ENCODE results near the gene SORBS1. TPM values are rescaled to one million over a fixed set of nuclear protein-coding genes. Genes with fewer than 3 reads are reported as not detected.
A peak's percentile ranks its signal among the peaks of the same experiment; 100 is the strongest.

The SORBS1 gene
- total and polyA plus RNA-seq, 4 experiments from 2014 or later = 0.67 to 0.93 (median 0.75) TPM; not detected in 1

- CTCF ChIA-PET (ENCODE audit: partially characterized antibody) = no interaction called here
- intact Hi-C loops (cut with micrococcal nuclease) = loop anchor here (5.0 to 10.0 kb wide), 2 partner anchors 97 to 1025 kb away; partner anchors contain the start of genes ALDH18A1 and TM9SF3
- peaks cover 0 to 4% of the 10 kb centered on the region in 2 donors for H3K27me3 Mint-ChIP-seq
Measured at GRCh38 chr10:95559896-95560277, 1.3 kb downstream of the SORBS1 start.

GRCh38 chr10:95559471-95559870 lies 1.7 kb downstream of the SORBS1 start:
- Histone ChIP-seq H3K9me3 (ENCODE audit: control insufficient read depth in 1 of 2, low read length in 2 of 2) (no peaks in the 10 kb centered on the region), H3K36me3 (ENCODE audit: insufficient read depth, low read length) (no peaks in the 10 kb centered on the region), H3K4me3 (ENCODE audit: low read length in 2 of 2) (no peak overlapping the region), H3K27me3 (ENCODE audit: insufficient read depth, low read length) (no peaks in the 10 kb centered on the region), H3K4me1 (ENCODE audit: insufficient read depth, low read length) (peaks cover 10% of the 10 kb centered on the region), H3K27ac (ENCODE audit: low read depth, low read length) (no peak overlapping the region)
- Mint-ChIP-seq H3K36me3 (peaks cover 0 to 8% of the 10 kb centered on the region in 2 donors), H3K4me1 (peaks cover 8 to 23% (median 11%) of the 10 kb centered on the region in 4 donors), H3K4me3 (peak overlapping the region; percentile 38 to 84 (median 66)), H3K27ac (peak overlapping the region in 1 of 7 donors; percentile 14), H3K27me3 (peaks cover 0 to 4% of the 10 kb centered on the region in 2 donors), H3K9me3 (peaks cover 0 to 5% (median 0%) of the 10 kb centered on the region in 8 donors)
- ChIA-PET CTCF (ENCODE audit: partially characterized antibody) (no interaction called here), POLR2A (ENCODE audit: partially characterized antibody) (no interaction called here)
- no peak for DNase-seq
- intact Hi-C loops (cut with micrococcal nuclease) = no loop called here

More at GRCh38 chr10:95559896-95560277, 1.3 kb downstream of the SORBS1 start:
- Histone ChIP-seq H3K36me3 (ENCODE audit: insufficient read depth, low read length) (no peaks in the 10 kb centered on the region), H3K4me1 (ENCODE audit: insufficient read depth, low read length) (peaks cover 10% of the 10 kb centered on the region), H3K4me3 (ENCODE audit: low read length in 2 of 2) (peak overlapping the region in 1 of 2 donors; percentile 92), H3K9me3 (ENCODE audit: control insufficient read depth in 1 of 2, low read length in 2 of 2) (no peaks in the 10 kb centered on the region), H3K27ac (ENCODE audit: low read depth, low read length) (no peak overlapping the region), H3K27me3 (ENCODE audit: insufficient read depth, low read length) (no peaks in the 10 kb centered on the region)
- Mint-ChIP-seq H3K27ac (peak overlapping the region in 4 of 7 donors; percentile 8 to 96 (median 62)), H3K4me3 (peak overlapping the region; percentile 96 to 100 (median 100)), H3K9me3 (peaks cover 0 to 5% (median 0%) of the 10 kb centered on the region in 8 donors), H3K36me3 (peaks cover 0 to 8% of the 10 kb centered on the region in 2 donors), H3K4me1 (peaks cover 8 to 23% (median 11%) of the 10 kb centered on the region in 4 donors)
- no peak for DNase-seq
- POLR2A ChIA-PET (ENCODE audit: partially characterized antibody) = no interaction called here

- H3K36me3 Mint-ChIP-seq = peaks cover 0 to 8% of the 10 kb centered on the region in 2 donors
- no peaks in the 10 kb centered on the region for H3K27me3 ChIP-seq (ENCODE audit: insufficient read depth, low read length)
- H3K4me3 ChIP-seq (ENCODE audit: low read length in 2 of 2) = no peak overlapping the region
- ChIA-PET POLR2A (ENCODE audit: partially characterized antibody) (interaction anchor here (0.6 kb wide), 1 partner anchor 135 kb away, joined by 3 read pairs; the partner anchor contains the start of gene TCTN3), CTCF (ENCODE audit: partially characterized antibody) (no interaction called here)
- H3K27ac Mint-ChIP-seq = peak overlapping the region in 2 of 7 donors; percentile 14 to 46
- peaks cover 0 to 4% of the 10 kb centered on the region in 2 donors for H3K27me3 Mint-ChIP-seq
- no peaks in the 10 kb centered on the region for H3K9me3 ChIP-seq (ENCODE audit: control insufficient read depth in 1 of 2, low read length in 2 of 2)
- no peaks in the 10 kb centered on the region for H3K36me3 ChIP-seq (ENCODE audit: insufficient read depth, low read length)
- peaks cover 0 to 5% (median 0%) of the 10 kb centered on the region in 8 donors for H3K9me3 Mint-ChIP-seq
- no peak overlapping the region for H3K27ac ChIP-seq (ENCODE audit: low read depth, low read length)
- intact Hi-C loops (cut with micrococcal nuclease) = no loop called here
- H3K4me3 Mint-ChIP-seq = peak overlapping the region in 5 of 8 donors; percentile 19 to 84 (median 39)
- H3K4me1 ChIP-seq (ENCODE audit: insufficient read depth, low read length) = peaks cover 10% of the 10 kb centered on the region
- no peak for DNase-seq
- H3K4me1 Mint-ChIP-seq = peaks cover 8 to 23% (median 11%) of the 10 kb centered on the region in 4 donors
Measured at GRCh38 chr10:95558593-95559320, 2.4 kb downstream of the SORBS1 start.

GRCh38 chr10:95556994-95557767 lies 4.0 kb downstream of the SORBS1 start:
- Histone ChIP-seq H3K27me3 (ENCODE audit: insufficient read depth, low read length) (no peaks in the 10 kb centered on the region), H3K9me3 (ENCODE audit: control insufficient read depth in 1 of 2, low read length in 2 of 2) (no peaks in the 10 kb centered on the region), H3K4me3 (ENCODE audit: low read length in 2 of 2) (no peak overlapping the region), H3K27ac (ENCODE audit: low read depth, low read length) (no peak overlapping the region), H3K36me3 (ENCODE audit: insufficient read depth, low read length) (no peaks in the 10 kb centered on the region), H3K4me1 (ENCODE audit: insufficient read depth, low read length) (peaks cover 10% of the 10 kb centered on the region)
- Mint-ChIP-seq H3K36me3 (peaks cover 0 to 8% of the 10 kb centered on the region in 2 donors), H3K27me3 (peaks cover 0 to 4% of the 10 kb centered on the region in 2 donors), H3K4me1 (peaks cover 8 to 23% (median 11%) of the 10 kb centered on the region in 4 donors), H3K4me3 (peak overlapping the region in 2 of 8 donors; percentile 45 to 67), H3K27ac (no peak overlapping the region), H3K9me3 (peaks cover 0 to 7% (median 2%) of the 10 kb centered on the region in 8 donors)
- ChIA-PET POLR2A (ENCODE audit: partially characterized antibody) (no interaction called here), CTCF (ENCODE audit: partially characterized antibody) (no interaction called here)
- no peak for DNase-seq
- intact Hi-C loops (cut with micrococcal nuclease) = no loop called here

GRCh38 chr10:95553674-95554073 lies 7.5 kb downstream of the SORBS1 start:
- H3K27me3 ChIP-seq (ENCODE audit: insufficient read depth, low read length) = no peaks in the 10 kb centered on the region
- H3K9me3 ChIP-seq (ENCODE audit: control insufficient read depth in 1 of 2, low read length in 2 of 2) = no peaks in the 10 kb centered on the region
- H3K27ac Mint-ChIP-seq = no peak overlapping the region
- no peak overlapping the region for H3K4me3 ChIP-seq (ENCODE audit: low read length in 2 of 2)
- ChIA-PET POLR2A (ENCODE audit: partially characterized antibody) (no interaction called here), CTCF (ENCODE audit: partially characterized antibody) (no interaction called here)
- no peak overlapping the region for H3K4me3 Mint-ChIP-seq
- no peaks in the 10 kb centered on the region for H3K36me3 Mint-ChIP-seq
- DNase-seq = no peak
- H3K4me1 Mint-ChIP-seq = no peaks in the 10 kb centered on the region
- H3K9me3 Mint-ChIP-seq = peaks cover 0 to 7% (median 2%) of the 10 kb centered on the region in 8 donors
- peaks cover 5 to 14% of the 10 kb centered on the region in 2 donors for H3K27me3 Mint-ChIP-seq
- H3K27ac ChIP-seq (ENCODE audit: low read depth, low read length) = no peak overlapping the region
- H3K36me3 ChIP-seq (ENCODE audit: insufficient read depth, low read length) = no peaks in the 10 kb centered on the region
- intact Hi-C loops (cut with micrococcal nuclease) = no loop called here
- H3K4me1 ChIP-seq (ENCODE audit: insufficient read depth, low read length) = no peaks in the 10 kb centered on the region

GRCh38 chr10:95552679-95553342 lies 8.4 kb downstream of the SORBS1 start:
- no peak overlapping the region for H3K4me3 ChIP-seq (ENCODE audit: low read length in 2 of 2)
- H3K36me3 Mint-ChIP-seq = no peaks in the 10 kb centered on the region
- no peak overlapping the region for H3K4me3 Mint-ChIP-seq
- ChIA-PET POLR2A (ENCODE audit: partially characterized antibody) (no interaction called here), CTCF (ENCODE audit: partially characterized antibody) (no interaction called here)
- peaks cover 0 to 7% (median 2%) of the 10 kb centered on the region in 8 donors for H3K9me3 Mint-ChIP-seq
- H3K27me3 ChIP-seq (ENCODE audit: insufficient read depth, low read length) = no peaks in the 10 kb centered on the region
- H3K27ac ChIP-seq (ENCODE audit: low read depth, low read length) = no peak overlapping the region
- peak overlapping the region in 1 of 7 donors; percentile 52 for H3K27ac Mint-ChIP-seq
- no peaks in the 10 kb centered on the region for H3K4me1 ChIP-seq (ENCODE audit: insufficient read depth, low read length)
- H3K9me3 ChIP-seq (ENCODE audit: control insufficient read depth in 1 of 2, low read length in 2 of 2) = no peaks in the 10 kb centered on the region
- no peak for DNase-seq
- no peaks in the 10 kb centered on the region for H3K4me1 Mint-ChIP-seq
- intact Hi-C loops (cut with micrococcal nuclease) = no loop called here
- no peaks in the 10 kb centered on the region for H3K36me3 ChIP-seq (ENCODE audit: insufficient read depth, low read length)
- H3K27me3 Mint-ChIP-seq = peaks cover 6 to 14% of the 10 kb centered on the region in 2 donors

Measured in CD4-positive, alpha-beta memory T cell (primary cell).